HL-60 (cell line): ENCODE data around the gene TMPRSS9.

Experiments
- DNase-seq, 2 experiments: peaks; one replicate each; pipeline ENCODE4 v3.0.0-alpha.2; 2010 to 2020; ENCODE audit warnings: low read depth in 1 of 2, low spot score in 1 of 2
- H3K27ac ChIP-seq: fragments of 250-450 bp; sonication (Bioruptor Pico); replicated peaks from 2 replicates; pipeline ENCODE4 v1.5.1; 2020; ENCODE audit warnings: mild to moderate bottlenecking, moderate library complexity
- H3K27me3 ChIP-seq: fragments of 250-450 bp; sonication (Bioruptor Pico); 2 replicates; pipeline ENCODE4 v1.5.1; 2021; ENCODE audit warnings: mild to moderate bottlenecking, moderate library complexity; ENCODE audit not compliant: insufficient read depth, poor library complexity, severe bottlenecking
- H3K4me3 ChIP-seq: replicated peaks from 2 replicates; pipeline ENCODE4 v1.5.1; 2011; ENCODE audit warnings: mild to moderate bottlenecking, control low read depth, low read length; ENCODE audit not compliant: insufficient read depth
- GABPA ChIP-seq: IDR thresholded peaks from 2 replicates; pipeline ENCODE4 v1.6.1; 2012; ENCODE audit warnings: low read depth
- POLR2AphosphoS5 ChIP-seq: IDR thresholded peaks from 2 replicates; pipeline ENCODE4 v1.6.1; 2012; ENCODE audit warnings: low read depth
- SPI1 ChIP-seq: IDR thresholded peaks from 2 replicates; pipeline ENCODE4 v1.6.1; 2012; ENCODE audit warnings: low read depth, mild to moderate bottlenecking, borderline replicate concordance
- TF ChIP-seq, protein P1 (sequence below): IDR thresholded peaks from one replicate; pipeline ENCODE4 v1.5.1; 2011; ENCODE audit warnings: low read length, control low read depth, inconsistent platforms; ENCODE audit not compliant: insufficient read depth
- TF ChIP-seq, protein P2 (sequence below): IDR thresholded peaks from 2 replicates; pipeline ENCODE4 v1.6.1; 2012; ENCODE audit warnings: low read depth; ENCODE audit not compliant: insufficient replicate concordance

TMPRSS9 gene

DNA sequence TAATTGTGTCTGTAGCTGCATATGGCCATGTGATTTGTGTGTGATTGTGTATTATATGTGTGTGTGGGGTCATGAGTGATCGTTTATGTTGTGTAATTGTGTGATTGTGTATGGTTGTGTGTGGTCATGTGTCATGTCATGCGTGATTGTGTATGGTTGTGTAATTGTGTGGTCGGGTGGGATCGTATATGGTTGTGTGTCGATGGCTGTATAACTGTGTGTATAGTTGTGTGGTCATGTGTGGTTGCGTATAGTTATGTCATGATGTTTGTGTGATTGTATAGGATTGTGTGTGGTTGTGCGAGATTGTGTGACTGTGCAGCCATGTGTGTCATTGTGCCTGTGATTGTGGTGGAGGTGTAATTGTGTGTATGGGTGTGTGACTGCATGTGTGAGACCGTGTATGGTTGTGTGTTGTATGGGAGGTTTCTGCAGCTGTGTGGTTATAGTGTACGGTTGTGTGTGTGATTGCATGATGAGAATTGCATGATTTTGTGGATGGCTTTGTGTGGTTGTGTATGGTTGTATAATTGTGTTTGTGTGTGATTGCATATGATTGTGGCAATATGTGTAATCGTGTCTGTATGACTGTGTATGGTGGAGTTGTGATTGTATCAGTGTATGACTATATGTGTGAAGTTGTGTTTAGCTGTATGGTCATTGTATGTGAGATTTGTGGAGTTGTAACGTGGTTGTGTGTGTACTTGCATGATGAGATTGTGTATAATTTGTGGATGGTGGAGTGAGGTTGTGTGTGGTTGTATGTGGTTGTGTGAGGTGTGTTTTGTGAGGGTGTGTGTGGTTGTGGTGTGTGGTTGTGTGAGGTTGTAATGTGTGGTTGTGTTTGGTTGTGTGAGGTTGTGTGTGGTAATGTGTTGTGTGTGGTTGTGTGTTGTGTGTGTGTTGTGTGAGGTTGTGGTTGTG, 2.2 kb downstream of the TMPRSS9 start:
- no peak overlapping the region for H3K27ac ChIP-seq
- TF ChIP-seq, protein P1, sequence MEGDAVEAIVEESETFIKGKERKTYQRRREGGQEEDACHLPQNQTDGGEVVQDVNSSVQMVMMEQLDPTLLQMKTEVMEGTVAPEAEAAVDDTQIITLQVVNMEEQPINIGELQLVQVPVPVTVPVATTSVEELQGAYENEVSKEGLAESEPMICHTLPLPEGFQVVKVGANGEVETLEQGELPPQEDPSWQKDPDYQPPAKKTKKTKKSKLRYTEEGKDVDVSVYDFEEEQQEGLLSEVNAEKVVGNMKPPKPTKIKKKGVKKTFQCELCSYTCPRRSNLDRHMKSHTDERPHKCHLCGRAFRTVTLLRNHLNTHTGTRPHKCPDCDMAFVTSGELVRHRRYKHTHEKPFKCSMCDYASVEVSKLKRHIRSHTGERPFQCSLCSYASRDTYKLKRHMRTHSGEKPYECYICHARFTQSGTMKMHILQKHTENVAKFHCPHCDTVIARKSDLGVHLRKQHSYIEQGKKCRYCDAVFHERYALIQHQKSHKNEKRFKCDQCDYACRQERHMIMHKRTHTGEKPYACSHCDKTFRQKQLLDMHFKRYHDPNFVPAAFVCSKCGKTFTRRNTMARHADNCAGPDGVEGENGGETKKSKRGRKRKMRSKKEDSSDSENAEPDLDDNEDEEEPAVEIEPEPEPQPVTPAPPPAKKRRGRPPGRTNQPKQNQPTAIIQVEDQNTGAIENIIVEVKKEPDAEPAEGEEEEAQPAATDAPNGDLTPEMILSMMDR = no peak
- TF ChIP-seq POLR2AphosphoS5 (no peak), SPI1 (no peak), GABPA (no peak)
- TF ChIP-seq, protein P2, sequence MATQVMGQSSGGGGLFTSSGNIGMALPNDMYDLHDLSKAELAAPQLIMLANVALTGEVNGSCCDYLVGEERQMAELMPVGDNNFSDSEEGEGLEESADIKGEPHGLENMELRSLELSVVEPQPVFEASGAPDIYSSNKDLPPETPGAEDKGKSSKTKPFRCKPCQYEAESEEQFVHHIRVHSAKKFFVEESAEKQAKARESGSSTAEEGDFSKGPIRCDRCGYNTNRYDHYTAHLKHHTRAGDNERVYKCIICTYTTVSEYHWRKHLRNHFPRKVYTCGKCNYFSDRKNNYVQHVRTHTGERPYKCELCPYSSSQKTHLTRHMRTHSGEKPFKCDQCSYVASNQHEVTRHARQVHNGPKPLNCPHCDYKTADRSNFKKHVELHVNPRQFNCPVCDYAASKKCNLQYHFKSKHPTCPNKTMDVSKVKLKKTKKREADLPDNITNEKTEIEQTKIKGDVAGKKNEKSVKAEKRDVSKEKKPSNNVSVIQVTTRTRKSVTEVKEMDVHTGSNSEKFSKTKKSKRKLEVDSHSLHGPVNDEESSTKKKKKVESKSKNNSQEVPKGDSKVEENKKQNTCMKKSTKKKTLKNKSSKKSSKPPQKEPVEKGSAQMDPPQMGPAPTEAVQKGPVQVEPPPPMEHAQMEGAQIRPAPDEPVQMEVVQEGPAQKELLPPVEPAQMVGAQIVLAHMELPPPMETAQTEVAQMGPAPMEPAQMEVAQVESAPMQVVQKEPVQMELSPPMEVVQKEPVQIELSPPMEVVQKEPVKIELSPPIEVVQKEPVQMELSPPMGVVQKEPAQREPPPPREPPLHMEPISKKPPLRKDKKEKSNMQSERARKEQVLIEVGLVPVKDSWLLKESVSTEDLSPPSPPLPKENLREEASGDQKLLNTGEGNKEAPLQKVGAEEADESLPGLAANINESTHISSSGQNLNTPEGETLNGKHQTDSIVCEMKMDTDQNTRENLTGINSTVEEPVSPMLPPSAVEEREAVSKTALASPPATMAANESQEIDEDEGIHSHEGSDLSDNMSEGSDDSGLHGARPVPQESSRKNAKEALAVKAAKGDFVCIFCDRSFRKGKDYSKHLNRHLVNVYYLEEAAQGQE = no peak
- peaks cover 22% of the 10 kb centered on the region for H3K27me3 ChIP-seq
- H3K4me3 ChIP-seq = no peak overlapping the region
- no peak for DNase-seq

DNA sequence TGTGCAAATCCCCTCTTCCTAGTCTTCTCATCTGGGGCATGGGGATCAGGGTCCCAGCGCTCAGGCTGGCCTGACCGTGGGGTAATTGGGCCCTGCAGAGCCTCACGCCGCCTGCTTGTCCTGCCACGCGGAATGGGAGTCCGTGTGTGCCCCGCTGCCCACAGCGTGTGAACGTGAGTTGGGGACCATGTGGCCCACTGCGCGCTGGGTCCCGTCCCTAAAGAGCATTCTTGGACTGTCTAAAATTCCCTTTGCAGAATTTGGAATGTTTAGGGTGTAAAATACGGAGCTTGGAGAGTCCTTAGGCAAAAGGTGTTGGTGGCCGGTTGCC, 2.9 kb downstream of the TMPRSS9 start:
- no peak for DNase-seq
- H3K4me3 ChIP-seq = no peak overlapping the region
- peaks cover 22% of the 10 kb centered on the region for H3K27me3 ChIP-seq
- TF ChIP-seq, protein P1 = no peak
- no peak for TF ChIP-seq GABPA
- TF ChIP-seq SPI1 = no peak
- TF ChIP-seq, protein P2 = no peak
- no peak for TF ChIP-seq POLR2AphosphoS5
- no peak overlapping the region for H3K27ac ChIP-seq

DNA sequence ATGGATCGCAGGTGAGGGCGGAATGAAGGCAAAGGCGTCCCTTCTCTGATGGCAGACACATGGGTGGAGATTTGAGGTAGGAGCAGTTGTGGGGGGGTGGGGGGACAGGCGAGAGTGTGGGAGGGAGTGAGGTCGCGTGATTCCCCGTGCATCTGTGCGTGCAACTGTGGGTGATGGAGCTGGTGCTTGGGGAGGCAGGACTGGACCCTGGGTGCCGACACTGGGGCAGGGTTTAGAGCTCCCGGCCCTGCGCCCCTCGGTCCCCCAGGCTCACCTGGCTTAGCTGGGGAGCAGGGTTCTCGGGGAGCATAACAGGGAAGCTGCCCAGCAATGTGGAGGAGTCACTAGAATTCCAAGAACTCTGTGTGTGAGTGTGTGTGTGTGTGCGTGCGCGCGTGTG, 3.4 kb downstream of the TMPRSS9 start:
- H3K4me3 ChIP-seq = no peak overlapping the region
- TF ChIP-seq, protein P2 = no peak
- no peak for TF ChIP-seq POLR2AphosphoS5
- TF ChIP-seq SPI1 = no peak
- no peak for TF ChIP-seq GABPA
- TF ChIP-seq, protein P1 = no peak
- peaks cover 22% of the 10 kb centered on the region for H3K27me3 ChIP-seq
- no peak overlapping the region for H3K27ac ChIP-seq
- DNase-seq = no peak
